PC-3 (cell line): Measurements from ENCODE around the gene LGI1.

Source experiments
- EZH2phosphoT487 ChIP-seq: fragments of 300-600 bp; sonication (generic); IDR thresholded peaks from 2 replicates; pipeline ENCODE4 v1.6.1; 2018; ENCODE audit warnings: mild to moderate bottlenecking, antibody characterized with exemption, low read length, borderline replicate concordance
- TF ChIP-seq, protein P1 (sequence below): fragments of 300-600 bp; sonication (generic); conservative IDR thresholded peaks from 2 replicates; pipeline ENCODE4 v1.5.1; 2017; ENCODE audit warnings: antibody characterized with exemption, low read depth, mild to moderate bottlenecking, low read length

DNA sequence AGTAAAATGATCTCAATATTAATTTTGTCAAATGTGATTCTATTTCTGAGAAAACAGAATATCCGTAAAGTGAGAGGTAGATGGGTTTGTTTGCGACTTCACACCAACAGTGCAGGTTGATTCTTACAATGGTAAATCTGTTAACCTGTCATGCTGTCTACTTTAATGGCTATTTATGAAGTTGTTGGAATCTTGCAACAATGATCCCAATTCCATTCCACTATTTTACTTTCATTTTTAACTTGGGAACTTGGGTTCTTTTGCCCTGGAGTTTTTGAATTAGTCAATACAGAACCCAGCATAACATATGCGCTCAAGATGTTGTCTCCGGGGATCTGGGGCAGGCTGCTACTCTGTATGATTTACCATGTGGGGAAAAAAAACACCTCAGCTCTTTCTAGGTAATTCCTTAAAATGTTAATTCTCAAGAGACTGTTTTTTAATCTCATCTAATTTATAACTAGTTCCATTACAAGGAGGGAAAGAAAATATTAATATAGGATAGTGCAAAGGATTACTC is 1.2 kb downstream of the LGI1 start:
- TF ChIP-seq, protein P1, sequence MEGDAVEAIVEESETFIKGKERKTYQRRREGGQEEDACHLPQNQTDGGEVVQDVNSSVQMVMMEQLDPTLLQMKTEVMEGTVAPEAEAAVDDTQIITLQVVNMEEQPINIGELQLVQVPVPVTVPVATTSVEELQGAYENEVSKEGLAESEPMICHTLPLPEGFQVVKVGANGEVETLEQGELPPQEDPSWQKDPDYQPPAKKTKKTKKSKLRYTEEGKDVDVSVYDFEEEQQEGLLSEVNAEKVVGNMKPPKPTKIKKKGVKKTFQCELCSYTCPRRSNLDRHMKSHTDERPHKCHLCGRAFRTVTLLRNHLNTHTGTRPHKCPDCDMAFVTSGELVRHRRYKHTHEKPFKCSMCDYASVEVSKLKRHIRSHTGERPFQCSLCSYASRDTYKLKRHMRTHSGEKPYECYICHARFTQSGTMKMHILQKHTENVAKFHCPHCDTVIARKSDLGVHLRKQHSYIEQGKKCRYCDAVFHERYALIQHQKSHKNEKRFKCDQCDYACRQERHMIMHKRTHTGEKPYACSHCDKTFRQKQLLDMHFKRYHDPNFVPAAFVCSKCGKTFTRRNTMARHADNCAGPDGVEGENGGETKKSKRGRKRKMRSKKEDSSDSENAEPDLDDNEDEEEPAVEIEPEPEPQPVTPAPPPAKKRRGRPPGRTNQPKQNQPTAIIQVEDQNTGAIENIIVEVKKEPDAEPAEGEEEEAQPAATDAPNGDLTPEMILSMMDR: no peak
- TF ChIP-seq EZH2phosphoT487: no peak
